Prostate gland (tissue), 2 donors: ENCODE data around the gene FOXC2.

ENCODE experiments used
- POLR2A ChIP-seq: fragments of 450-650 bp; IDR thresholded peaks from one replicate; pipeline ENCODE4 v1.6.1; 2016; ENCODE audit warnings: antibody characterized with exemption, mild to moderate bottlenecking
- POLR2AphosphoS5 ChIP-seq: sonication (generic); formaldehyde crosslinking; IDR thresholded peaks from one replicate; pipeline ENCODE4 v1.6.1; 2017; ENCODE audit warnings: antibody characterized with exemption
- TF ChIP-seq, protein P1 (sequence below), 4 experiments: fragments of 200-600 bp in 2 of 4; fragments of 450-650 bp in 2 of 4; sonication (generic) in 2 of 4; IDR thresholded peaks; 1 replicate in 3 of 4; 2 replicates in 1 of 4; pipeline ENCODE4 v1.5.1; 2016 to 2019; ENCODE audit warnings: antibody characterized with exemption in 4 of 4, mild to moderate bottlenecking in 2 of 4, moderate library complexity in 2 of 4

- TF ChIP-seq, protein P1, sequence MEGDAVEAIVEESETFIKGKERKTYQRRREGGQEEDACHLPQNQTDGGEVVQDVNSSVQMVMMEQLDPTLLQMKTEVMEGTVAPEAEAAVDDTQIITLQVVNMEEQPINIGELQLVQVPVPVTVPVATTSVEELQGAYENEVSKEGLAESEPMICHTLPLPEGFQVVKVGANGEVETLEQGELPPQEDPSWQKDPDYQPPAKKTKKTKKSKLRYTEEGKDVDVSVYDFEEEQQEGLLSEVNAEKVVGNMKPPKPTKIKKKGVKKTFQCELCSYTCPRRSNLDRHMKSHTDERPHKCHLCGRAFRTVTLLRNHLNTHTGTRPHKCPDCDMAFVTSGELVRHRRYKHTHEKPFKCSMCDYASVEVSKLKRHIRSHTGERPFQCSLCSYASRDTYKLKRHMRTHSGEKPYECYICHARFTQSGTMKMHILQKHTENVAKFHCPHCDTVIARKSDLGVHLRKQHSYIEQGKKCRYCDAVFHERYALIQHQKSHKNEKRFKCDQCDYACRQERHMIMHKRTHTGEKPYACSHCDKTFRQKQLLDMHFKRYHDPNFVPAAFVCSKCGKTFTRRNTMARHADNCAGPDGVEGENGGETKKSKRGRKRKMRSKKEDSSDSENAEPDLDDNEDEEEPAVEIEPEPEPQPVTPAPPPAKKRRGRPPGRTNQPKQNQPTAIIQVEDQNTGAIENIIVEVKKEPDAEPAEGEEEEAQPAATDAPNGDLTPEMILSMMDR (IDR thresholded peaks at IDR 0.05) = no peak
- TF ChIP-seq POLR2A (no peak), POLR2AphosphoS5 (no peak)
These were observed 29.1 kb upstream of the FOXC2 start for GRCh38 chr16:86537486-86537885.
